Hematopoietic multipotent progenitor cell treated with erythropoietin and hydrocortisone succinate and interleukin-3 and kit ligand, for 17 days (in vitro differentiated cells): ENCODE data around the gene GPR155.
A peak's percentile ranks its signal among the peaks of the same experiment; 100 is the strongest.
"Not testable (repeated sequence)": the region's sequence is repeated elsewhere in the genome, so short reads cannot be mapped to it uniquely, and the experiment has no call there.

ENCODE experiments used
- DNase-seq: peaks from one replicate; pipeline ENCODE4 v3.0.0-alpha.2; 2015; ENCODE audit warnings: low spot score

The GPR155 gene

DNA sequence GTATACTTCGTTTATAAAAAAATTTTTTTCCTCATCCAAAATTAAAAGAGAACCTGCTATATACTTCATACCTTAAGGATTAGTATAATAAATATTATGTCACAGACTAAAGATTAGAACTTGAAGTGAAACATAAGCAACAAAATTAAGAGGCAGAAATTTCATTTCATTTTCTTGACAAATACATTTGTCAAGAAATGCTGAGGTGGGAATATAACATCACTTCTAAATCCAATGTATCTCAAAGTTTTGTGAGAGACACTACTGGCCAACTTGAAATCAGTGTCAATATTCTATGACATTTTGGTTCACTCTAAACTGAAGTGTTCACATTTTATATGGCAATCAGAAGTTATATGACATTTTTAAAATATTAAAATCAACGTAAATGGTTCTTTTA, 47.5 kb downstream of the GPR155 start:
- DNase-seq: no peak

DNA sequence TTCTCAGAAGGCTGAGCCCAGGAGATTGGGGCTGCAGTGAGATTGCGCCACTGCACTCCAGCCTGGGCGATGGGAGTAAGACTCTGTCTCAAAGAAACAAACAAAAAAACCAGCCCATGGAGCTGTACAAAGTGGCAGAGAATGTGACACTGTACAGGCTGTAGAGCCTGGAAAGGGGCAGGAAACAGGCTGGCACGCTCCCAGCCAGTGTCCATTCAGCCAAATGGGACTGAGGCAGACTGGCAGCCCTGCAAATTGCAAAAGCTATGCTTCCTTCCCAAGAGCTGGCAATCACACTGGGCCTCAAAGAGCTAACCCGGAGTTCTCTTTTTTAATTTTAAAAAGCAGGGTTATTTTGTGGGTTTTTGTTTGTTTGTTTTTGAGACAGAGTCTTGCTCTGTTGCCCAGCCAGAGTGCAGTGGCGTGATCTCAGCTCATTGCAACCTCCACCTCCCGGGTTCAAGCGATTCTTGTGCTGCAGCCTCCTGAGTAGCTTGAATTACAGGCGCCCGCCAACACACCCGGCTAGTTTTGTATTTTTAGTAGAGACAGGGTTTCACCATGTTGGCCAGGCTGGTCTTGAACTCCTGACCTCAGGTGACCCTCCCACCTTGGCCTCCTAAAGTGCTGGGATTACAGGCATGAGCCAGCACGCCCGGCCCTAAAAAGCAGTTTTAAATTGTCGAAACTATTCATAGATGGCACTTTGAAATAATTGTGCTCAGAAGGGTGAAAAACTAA, 48.5 kb downstream of the GPR155 start:
- no peak for DNase-seq

- no peak for DNase-seq
Observed at GRCh38 chr2:174436351-174436750, 50.5 kb downstream of the GPR155 start.

GRCh38 chr2:174431902-174432301, 54.9 kb downstream of the GPR155 start:
- DNase-seq: no peak

DNA sequence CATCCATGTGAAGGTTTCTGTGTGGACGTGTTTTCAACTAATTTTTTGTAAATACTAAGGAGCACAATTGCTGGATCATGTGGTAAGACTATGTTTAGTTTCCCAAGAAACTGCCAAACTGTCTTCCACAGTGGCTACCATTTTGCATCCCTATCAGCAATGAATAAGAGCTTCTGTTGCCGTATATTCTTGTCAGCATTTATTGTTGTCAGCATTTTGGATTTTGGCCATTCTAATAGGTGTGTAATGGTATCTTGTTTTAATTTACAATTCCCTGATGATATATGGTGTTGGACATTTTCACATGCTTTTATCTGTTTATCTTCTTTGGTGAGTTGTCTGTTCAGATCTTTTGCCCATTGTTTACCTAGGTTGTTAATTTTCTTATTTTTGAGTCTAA, 56.8 kb downstream of the GPR155 start:
- DNase-seq: no peak

GRCh38 chr2:174428214-174428613, 58.6 kb downstream of the GPR155 start:
- DNase-seq: no peak

- DNase-seq: no peak
Observed at GRCh38 chr2:174412256-174412655, 74.6 kb downstream of the GPR155 start.

DNA sequence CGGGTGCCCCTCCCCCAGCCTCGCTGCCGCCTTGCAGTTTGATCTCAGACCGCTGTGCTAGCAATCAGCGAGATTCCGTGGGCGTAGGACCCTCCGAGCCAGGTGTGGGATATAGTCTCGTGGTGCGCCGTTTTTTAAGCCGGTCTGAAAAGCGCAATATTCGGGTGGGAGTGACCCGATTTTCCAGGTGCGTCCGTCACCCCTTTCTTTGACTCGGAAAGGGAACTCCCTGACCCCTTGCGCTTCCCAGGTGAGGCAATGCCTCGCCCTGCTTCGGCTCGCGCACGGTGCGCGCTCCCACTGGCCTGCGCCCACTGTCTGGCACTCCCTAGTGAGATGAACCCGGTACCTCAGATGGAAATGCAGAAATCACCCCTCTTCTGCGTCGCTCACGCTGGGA, 76.8 kb downstream of the GPR155 start:
- not testable (repeated sequence) for DNase-seq

- no peak for DNase-seq
Observed at GRCh38 chr2:174403628-174404027, 83.2 kb downstream of the GPR155 start.

DNA sequence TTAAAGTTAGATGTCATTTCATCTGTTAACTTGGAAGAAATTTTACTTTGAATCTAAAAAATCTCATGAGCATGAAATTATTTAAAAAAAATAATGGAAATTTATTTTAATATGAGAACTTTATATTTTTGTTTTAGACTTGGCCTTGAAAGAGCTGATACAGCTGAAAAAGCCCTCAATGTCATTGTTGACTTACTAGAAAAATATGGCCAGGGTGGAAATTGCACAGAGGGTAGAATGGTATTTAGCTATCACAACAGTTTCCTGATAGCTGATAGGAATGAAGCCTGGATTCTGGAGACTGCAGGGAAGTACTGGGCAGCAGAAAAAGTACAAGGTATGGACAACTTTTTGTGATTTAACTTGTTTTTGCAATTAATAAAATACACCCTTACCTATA, 86.0 kb downstream of the GPR155 start:
- DNase-seq: no peak

DNA sequence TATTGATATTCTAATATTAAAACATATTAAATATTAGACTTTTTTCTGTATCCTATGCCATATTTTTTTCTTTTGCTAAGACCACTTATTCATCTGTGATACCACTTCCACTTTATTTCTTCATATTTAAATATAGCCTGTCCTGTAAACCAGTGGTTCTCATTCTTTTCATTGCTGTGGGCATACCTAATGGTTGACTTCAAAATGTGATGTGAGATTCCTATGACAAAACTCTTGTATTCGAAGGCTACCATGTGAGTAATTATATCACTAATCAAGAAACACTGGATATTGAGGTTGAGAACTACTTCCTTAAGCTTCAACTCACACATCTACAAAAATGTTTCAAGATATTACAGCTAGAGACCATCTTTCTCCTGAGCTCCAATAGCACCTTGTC, 87.7 kb downstream of the GPR155 start:
- DNase-seq: no peak

- no peak for DNase-seq
Observed at GRCh38 chr2:174397773-174398172, 89.1 kb downstream of the GPR155 start.

DNA sequence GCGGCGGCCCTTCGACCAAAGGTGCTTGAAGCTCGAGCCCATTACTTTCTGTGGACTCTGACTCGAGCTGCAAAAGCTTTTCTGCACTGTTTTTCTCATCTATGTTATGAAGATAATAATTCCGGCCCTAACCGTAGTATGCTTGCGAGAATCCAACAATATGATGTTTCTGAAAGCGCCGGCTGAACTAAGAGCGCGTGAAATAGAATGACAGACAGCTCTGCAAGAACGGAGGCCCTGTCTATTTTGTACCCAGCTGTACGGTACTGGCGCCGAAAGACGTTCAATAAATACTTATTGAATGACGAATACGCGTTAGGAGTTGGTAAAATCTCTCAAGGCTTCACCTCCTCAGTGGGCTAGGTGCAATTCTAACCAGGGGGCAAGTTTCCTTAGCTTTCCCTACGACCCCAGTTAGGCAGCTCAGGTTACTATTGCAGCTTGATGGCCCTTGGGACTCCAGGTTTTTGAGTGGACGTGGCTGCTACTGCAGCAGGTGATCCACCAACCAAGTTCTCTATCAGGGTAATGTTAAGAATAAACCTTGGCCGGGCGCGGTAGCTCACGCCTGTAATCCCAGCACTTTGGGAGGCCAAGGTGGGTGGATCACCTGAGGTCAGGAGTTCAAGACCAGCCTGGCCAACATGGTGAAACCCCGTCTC, 90.7 kb downstream of the GPR155 start:
- no peak for DNase-seq

GRCh38 chr2:174395284-174395968, 91.4 kb downstream of the GPR155 start, which contains the start of gene SCRN3:
Gene SCRN3, plus strand, starts transcription at chr2:174395730. Its CDS starts 2,554 bp downstream, at chr2:174398284.
- peak; percentile 85 for DNase-seq

- DNase-seq: no peak
Observed at GRCh38 chr2:174392706-174393105, 94.1 kb downstream of the GPR155 start.

- not testable (repeated sequence) for DNase-seq
Observed at GRCh38 chr2:174390303-174390702, 96.5 kb downstream of the GPR155 start.

GRCh38 chr2:174389542-174389941, 97.3 kb downstream of the GPR155 start:
- no peak for DNase-seq

DNA sequence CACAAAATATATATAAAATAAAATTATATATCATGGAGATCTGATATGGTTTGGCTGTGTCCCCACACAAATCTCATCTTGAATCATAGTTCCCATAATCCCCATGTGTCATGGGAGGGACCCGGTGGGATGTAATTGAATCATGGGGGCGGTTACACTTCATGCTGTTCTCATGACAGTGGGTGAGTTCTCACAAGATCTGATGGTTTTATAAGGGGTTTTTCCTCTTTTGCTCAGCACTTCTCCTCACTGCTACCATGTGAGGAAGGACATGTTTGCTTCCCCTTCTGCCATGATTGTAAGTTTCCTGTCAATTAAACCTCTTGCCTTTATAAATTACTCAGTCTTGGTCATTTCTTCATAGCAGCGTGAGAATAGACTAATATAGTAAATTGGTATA, 98.1 kb downstream of the GPR155 start:
- DNase-seq: not testable (repeated sequence)

GRCh38 chr2:174385201-174385600, 101.6 kb downstream of the GPR155 start:
- DNase-seq: no peak

GRCh38 chr2:174383796-174384195, 103.0 kb downstream of the GPR155 start:
- no peak for DNase-seq
